NCI-H510A treated with DMSO at 0.1 percent for 48 hours (cell line): ENCODE results near the gene ITPR3.

ENCODE experiments used
- DNase-seq: peaks from one replicate; lab custom pipeline; 2025; lab: John Stamatoyannopoulos, UW

The ITPR3 gene

DNA sequence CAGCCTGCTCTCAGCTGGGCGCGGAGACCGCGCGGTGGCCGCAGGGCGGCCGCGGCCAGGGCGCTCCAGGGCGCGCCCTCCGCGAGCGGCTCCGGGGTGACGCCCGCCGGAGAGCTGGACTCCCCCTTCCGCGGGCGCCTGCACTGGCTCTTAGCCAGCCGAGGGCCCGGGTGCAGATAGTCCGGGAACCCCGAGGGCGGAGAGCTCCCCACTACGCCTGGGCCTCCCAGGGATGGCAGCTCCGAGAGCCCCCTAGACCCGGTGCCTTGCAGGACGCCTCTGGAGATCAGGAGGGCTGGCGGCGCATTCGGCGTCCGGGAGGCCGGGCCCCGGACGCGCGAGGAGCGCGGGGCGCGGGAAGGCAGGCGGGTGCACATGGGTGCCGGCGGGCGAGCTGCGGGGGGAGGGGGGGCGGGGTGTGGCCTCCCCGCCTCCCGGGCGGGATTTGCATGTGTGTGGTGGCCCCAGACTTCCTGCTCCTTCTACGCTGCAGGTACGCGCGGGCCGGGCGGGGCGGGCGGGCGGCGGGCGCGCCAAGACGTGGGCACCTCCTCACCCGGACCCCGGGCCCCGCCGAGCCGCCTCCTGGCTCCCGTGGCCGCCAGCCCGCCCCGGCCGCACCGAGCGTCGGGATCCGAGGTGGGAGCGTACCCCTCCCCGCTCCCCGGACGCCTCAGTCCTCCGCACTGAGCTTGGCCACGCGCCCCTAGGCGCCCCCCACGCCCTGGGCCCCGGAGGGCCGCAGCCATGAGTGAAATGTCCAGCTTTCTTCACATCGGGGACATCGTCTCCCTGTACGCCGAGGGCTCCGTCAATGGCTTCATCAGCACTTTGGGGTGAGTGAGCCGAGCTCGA, at the start of gene ITPR3:
Gene ITPR3 (plus strand): TSS at position 467 of the 855 bp plus-strand sequence. CDS start 281 bp downstream, at position 748.
- DNase-seq: peak; percentile 77

DNA sequence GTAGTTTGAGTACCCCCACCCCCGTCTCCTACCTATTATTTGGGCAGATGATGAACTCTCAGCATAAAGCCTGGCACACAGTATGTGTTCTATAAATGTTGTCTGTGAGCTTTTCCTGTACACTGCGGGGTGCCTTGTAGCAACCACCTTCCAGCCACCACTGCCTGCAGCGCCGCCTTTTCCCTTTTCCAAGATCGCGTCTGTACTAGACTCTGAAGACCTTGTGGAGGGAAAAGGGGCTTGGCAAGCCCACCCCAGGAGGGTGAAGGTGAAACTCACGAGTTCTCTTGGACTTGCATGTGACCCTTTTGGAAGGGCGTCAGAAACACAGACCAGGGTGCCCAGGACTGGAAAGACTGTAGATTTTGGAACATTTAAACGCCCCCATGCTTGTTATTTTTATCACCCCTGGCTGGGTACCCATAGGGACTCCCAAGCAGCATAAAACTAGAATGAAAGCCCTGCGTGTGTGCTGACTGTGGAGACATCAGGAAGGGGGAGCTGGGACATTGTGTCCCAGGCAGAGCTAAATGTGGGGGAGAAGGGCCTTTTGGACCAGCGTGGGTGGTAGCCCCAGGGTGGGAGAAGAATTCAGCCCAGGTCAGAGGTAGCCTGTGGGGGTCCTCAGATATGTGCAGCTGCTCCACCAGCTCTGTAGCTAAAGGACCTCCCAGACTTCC, 49.3 kb upstream of the ITPR3 start:
- DNase-seq: no peak

DNA sequence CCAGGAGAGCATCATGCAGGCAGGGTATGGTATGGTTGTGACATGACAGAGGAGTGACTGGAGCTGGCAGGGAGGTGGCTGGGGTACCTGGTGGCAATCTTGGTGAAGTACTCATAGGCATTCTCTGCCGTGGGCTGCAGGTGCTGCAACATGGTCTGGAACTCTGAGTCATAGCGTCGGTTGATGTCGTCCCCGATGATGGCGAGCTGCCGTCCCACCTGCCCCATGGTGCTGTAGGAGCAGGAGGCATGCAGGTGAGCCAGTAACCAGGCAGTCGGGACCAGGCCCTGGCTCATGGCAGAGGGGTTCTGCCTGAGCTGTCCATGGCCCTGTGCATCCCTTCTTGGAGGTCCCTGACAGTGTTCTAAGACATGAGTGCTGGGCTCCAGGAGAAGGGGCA, 45.9 kb upstream of the ITPR3 start:
- no peak for DNase-seq

DNA sequence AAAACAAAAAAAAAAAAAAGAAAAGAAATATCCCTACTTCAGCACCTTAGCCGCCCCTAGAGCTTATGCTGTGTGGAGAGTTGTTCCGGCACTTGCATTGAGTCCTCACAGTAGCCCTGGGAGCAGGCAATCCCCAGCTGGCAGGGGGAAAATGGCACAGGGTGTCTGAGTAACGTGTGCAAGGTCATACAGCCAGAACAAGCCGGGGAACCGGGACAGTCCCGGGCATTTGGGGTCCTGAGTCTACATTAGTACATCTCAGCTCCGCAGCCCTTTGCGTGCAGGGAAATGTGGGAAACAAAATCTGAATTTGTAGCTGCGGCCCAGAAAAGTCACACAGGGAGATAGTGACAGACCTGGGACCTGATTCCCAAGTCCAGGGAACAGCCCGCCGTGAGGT, 44.5 kb upstream of the ITPR3 start:
- no peak for DNase-seq

DNA sequence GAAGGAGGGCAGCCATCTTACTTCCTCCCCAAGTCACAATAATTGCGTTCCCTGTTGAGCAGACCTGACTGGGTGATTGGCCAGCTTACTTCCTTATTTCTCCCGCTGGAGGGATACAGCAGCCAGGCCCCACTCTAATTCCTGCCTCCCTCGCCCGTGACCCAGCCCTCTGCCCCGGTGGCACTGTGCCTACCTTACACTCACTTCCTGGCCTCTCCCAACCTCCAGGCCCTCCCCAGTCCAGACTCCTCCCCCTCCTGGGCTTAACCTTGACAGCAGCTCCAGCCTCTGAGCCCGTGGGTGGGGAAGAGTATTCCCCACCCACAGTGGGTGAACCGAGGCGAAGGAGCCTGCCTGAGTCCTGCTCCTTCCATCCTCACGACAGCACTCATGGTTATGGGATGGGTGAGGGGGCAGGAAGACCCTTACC, 44.0 kb upstream of the ITPR3 start:
- no peak for DNase-seq

DNA sequence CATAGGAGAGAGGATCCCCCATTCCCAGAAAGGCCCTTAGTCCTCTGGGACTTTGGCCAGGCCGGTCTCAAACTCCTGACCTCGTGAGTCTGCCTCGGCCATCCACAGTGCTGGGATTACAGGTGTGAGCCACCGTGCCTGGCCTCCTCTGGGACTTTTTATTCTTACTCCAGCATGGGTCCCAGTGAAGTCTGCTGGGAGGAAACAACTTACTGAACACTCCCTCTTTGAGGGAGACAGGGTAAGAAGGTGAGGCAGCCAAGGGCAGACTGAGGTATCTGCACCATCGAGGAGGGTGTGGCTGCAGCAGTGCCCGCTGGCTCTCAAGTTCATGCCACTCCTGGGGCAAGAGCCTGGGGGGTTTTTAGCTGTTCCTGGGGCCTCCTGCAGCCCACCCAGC, 43.4 kb upstream of the ITPR3 start:
- no peak for DNase-seq

DNA sequence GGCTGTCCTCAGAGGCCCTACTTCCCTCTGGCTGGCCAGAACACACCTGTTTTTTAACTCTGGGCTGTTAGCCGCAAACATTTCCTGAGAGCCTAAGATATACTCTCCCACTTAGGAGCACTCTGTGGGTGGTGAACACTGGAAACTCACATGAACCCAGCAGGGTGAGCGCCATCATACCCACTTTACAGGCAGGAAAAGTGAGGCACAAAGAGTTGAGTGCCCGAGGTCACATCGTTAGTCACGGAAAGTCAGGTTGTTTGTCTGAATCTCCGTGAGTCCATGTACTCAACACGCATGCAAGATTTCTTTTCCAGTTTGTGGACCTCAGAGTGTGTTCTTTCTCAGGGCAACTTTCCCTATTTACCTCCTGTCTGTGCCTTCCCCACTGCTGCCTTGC, 43.0 kb upstream of the ITPR3 start:
- no peak for DNase-seq

DNA sequence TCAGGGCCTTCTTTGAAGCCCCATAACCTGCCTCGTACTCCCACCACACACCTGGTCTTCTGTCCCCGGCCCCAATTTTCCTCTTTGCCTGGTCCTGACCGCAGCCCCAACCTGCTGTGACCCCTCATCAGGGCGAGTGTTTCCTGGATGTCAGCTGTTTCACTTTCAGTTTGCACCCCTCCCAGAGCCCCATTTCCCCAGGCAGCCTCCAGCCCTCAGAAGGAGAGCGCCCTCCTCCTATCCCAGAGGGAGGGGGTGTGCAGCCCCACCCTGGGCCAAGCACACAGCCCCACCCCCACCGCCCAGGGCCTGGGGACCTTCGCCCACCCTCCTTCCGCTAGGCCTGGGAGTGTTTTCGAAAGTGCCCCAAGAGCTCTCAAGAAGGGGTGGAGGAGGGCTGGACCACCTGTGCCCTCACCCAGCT, 42.5 kb upstream of the ITPR3 start:
- no peak for DNase-seq

DNA sequence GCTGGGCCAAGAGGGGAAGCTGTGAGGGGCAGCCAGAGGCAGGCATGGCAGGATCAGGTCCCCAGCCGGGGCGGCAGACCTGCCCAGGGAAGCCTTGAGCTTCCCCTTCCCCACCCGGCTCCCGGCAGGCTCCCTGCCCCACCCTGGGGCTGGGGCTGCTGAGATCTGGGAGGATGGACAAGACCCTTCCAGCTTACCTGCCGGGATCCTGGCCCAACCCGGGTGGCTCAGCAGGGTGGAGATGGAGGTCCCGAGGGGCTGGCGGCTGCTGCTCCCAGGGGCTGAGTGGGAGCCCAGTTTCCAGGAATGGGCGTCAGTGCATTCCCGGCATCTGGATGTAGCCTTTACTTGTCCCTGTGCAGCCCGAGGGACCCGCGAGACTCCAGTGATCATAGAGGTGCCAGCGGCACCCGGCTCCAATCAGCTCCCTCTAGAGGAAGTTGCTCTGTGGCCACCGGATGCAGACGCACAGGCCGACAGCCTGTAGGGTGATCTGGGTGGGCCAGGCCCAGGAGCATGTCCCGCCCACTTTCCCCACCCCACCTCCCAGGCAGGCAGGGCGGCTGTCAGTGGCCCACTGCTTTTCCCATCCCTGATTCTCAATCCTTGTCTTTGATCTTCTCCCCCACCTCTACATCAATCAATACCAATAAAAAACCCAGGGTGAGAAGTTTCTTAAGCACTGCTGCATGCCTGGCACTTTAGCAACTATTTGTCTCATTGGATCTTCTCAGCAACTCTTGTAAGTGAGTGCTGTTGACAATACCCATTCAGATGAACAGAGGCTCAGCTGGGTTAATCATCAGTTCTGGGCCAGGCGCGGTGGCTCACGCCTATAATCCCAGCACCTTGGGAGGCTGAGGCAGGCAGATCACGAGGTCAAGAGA, 41.1 kb upstream of the ITPR3 start, which contains the start of gene BAK1:
Gene BAK1 (minus strand): TSS at position 449 of the 887 bp plus-strand sequence. CDS start 2,672 bp downstream, outside the sequence.
- peak; percentile 98 for DNase-seq

DNA sequence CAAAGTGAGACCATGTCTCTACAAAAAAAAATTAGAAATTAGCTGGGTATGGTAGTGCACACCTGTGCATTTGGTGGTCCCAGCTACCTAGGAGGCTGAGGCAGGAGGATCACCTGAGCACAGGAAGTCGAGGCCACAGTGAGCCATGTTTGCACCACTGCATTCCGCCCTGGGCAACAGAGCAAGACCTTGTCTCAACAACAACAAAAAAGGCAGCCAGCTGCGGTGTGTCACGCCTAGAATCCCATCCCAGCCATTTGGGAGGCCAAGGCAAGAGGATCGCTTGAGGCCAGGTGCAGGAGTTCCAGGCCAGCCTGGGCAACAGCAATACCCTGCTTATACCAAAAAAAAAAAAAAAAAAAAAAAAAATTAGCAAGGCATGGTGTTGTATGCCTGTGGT, 39.9 kb upstream of the ITPR3 start:
- DNase-seq: no peak

DNA sequence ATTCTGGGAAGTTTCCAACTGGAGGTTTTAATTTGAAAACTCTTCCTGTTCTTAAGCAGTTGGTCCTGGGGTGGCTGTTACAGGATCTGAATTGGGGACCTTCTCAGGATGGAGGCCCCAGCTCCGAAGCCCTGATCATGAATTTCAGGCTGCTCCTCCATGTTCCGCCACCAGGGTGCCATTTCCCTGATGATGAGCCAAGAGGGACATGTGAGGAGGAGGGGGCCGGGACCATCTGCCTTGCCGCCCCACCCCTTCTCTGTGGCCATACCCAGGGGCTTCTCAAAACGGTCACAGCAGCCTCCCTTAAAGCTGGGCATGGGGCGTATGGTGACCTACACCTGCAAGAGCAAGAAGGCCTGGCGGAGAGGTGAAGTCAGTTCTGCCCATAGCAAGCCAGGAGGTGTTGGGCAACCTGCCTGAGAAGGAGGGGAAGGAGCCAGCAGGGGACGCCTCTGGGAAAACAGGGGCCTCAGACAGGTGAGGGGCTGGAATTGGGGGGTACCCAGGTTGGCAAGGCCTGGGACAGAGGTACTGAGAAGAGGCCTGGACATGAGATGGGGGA, 37.4 kb upstream of the ITPR3 start:
- DNase-seq: no peak

DNA sequence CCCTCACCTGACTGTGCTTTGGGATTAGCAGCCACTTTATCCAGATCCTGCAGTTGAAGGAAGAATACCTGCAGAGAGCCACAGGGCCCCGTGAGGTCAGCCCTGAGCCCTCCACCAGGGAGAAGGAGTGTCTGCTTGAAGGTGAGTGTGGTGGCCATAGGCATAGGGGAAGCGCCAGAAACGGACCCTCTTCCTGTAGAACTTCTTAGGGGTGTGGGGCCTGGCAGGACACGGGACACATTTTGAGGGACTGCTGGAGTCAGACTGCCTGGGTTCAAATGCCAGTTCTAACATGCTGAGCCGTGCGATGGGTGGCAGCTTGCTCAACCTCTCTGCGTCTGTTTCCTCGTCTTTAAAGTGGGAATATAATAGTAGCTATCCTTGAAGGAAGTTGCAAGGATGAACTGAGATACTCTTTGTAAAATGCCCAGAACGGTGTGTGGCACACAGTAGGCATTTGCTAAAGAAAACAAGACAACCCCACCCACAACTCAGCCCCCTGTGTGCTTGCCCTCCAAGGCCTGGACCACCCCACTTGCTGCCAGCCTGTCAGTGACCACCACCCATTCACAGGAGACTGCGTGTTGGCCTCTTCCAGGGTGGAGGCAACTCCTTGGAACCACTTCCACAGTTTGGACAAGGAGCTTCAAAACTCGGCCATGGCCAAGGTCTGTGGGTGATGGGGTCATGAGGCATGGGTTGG, 36.3 kb upstream of the ITPR3 start:
- no peak for DNase-seq

DNA sequence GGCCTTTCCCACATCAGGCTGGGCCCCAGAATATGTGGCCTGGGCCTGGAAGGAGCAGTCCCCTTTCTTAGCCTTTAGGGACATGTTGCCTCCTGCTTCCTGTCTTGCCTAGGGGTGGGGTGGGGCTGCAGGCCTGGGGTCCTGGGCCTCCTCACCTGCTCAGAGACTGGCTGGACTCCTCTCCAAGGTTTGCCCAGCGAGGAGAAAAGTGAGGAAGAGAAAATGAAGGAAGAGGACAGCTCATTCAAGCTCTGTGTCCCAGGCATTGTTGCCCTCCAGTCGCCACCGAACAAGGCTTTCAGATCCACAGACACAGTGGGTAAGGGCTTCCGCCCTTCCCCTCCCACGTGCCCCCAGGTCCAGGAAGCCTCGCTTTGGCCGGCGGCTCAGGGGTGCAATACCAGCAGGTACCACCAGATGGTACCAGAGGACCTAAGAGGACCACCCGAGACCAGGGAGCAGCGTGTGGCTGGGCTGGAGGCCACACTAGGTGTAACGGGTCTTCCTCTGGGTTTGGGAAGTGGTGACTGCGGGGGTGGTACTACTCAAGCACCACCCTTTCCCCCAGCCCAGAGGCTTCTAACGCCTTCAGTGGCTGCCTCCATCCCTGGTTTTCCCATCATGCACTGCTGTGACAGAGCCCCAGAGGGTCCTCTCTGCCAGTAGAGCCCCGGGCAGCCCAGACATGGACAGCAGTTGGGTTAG, 35.6 kb upstream of the ITPR3 start:
- peak; percentile 78 for DNase-seq

DNA sequence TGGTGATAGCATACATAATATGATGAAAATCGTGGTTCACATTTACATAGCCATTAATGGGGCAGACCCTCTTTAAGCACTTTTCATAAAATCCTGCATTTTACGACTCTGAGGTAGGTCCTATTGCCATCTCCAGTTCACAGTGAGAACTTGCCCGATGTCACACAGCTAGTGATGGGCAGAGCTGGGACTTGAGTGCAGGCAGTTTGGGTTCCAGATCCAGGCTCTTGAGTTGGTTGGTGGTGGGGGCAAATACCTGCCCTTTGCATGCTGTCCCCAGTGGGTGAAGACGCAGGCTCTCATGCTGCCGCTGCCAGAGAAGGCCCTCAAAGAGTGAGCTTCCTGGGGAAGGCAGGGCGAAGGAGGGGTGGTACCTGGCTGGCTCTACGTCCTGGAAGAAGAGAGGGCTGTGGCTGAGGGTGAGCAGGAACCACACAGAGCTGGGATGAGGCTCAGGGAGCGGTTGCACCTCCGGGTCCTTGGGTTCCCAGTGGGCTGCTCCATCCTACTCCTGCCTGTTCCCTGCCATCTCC, 34.9 kb upstream of the ITPR3 start:
- DNase-seq: no peak

DNA sequence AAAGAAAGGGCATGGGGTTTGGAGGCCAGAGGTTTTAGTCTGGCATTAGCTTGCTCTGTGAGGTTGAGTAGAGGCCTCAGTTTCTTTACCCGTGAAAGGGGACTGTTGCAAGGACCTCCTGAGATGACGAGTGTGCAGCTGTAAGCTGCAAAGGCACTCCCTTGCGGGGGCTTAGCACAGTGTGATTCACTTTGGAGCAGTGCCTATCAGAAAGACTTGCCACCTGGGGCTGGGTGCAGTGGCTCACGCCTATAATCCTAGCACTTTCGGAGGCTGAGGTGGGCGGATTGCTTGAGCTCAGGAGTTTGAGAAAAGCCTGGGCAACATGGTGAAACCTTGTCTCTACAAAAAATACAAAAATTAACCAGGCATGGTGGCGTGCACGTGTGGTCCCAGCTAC, 33.6 kb upstream of the ITPR3 start:
- DNase-seq: no peak

DNA sequence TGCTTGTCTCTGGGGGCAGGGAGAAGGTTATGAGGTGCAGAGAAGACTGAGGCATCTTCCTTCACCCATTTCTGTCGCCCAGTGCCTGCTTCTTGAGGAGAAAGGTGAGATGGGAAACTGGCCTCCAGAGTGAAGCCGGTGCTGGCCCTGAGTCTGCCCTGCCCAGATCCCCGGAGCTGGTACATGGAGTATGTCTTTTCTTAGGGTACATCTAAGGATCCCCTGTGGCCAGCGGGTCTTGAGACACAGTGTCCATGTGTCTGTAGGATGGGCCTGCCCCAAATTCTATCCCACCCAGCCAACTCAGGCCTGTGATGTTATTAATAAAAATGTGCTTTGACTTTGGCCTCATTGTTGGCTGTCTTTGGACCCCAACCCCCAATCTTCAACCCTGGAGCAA, 32.2 kb upstream of the ITPR3 start:
- DNase-seq: no peak

DNA sequence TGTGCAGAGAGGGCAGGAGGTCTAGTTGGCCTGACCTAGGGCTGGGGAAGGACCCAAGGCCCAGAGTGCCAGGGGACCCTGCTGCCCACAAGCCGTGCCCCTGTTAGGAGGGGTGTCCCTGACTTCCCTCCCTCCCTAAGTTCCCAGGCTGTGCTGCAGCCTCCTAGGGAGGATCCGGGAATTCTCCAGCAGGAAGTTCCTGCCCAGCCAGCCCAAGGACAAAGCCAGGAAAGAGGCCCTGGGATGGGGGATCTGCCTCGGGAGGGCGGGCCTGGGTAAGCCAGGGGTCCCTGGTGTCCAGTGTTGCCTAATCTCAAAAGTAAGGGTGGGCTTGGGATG, 31.8 kb upstream of the ITPR3 start:
- no peak for DNase-seq

DNA sequence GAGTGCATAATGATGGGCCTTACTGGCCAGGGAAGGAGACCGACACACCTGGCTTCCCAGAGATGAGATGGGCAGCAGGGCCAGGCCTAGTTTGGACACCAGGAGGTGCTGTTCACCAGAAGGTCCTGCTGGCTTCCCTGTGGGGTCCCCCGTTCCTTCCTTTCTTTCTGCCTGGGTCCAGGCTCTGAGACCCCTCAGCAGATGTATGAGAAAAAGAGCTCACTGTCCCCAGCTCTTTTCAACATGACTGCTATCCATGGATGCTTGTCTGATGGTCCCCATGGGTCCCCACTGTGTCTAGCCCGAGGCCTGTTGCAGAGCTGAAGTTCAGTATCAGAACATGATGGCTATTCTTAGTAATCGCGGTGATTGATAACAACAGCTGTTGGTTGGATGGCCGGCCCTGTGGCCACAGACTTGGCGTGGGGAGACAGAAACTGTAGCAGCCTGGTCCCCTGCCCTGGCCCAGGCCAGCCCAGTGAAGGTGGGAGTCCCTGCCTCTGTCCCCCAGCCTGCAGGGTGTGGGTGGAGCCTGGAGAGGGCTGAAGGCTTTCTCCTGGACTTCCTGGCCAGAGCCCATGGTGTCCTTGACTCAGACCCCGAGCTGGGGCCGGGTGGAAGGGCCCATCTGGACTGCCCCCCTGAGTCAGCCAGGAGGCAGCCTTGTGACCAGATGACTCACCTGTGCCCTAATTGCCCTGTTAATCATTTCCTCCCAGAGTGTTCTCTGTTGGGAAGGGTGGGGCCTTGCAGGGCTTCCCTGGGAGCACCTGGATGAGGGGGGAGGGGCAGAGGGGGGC, 31.2 kb upstream of the ITPR3 start:
- DNase-seq: peak; percentile 63

DNA sequence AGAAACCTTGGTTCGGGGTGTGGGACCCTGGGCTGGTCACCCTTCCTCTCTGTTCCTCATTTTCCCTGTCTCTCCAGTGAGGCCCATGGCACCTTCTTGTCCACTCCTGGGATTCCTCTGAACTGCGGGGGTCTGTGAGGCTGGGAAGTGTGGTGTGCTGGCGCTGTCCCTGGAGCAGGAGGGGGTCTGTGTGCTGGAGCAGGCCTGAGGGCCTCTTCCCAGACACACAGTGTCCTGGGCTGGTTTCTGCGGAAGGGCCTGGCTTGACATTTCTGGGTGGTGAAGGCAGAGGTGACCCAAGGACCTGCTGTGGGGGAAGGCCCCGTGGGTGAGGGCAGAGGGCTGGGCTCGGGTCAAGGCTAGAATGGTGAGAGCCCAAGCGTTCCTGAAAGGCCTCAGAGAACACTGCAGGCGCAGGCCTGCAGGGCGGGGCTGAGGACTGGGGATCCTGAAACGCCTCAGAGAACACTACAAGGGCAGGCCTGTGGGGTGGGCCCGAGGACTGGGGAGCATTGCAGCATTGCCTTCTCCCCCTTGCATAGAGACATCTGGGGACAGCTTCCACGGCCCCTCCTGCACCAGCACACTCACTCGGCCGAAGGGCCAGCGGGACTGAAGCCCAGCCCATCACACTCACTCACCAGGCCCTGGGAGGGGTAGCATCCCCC, 30.5 kb upstream of the ITPR3 start:
- no peak for DNase-seq
